ENCODE results near the gene TMEM44. TPM values are rescaled to one million over a fixed set of nuclear protein-coding genes. Genes with fewer than 3 reads are reported as not detected.

Gene TMEM44
- total RNA-seq, 2 donors from 2014 or later = 40.1 to 43.2 TPM

GRCh38 chr3:194623449-194624290, 9.5 kb downstream of the TMEM44 start:
- H3K9ac ChIP-seq (ENCODE audit: low read depth in 2 of 2, low read length in 2 of 2) = no peak overlapping the region
- intact Hi-C loops (cut with DNase I) = no loop called here
- no peaks in the 10 kb centered on the region for H3K4me1 ChIP-seq
- H3K4me3 ChIP-seq = no peak overlapping the region
- H3K27ac ChIP-seq = no peak overlapping the region
- H3K27me3 ChIP-seq = no peaks in the 10 kb centered on the region
- peaks cover 4% of the 10 kb centered on the region for H3K36me3 ChIP-seq
- TF ChIP-seq CTCF (IDR thresholded peaks at IDR 0.05) = no peak
- H3K9me3 ChIP-seq = no peaks in the 10 kb centered on the region
- no peak for DNase-seq

- Histone ChIP-seq H3K4me1 (no peaks in the 10 kb centered on the region), H3K27me3 (no peaks in the 10 kb centered on the region), H3K9ac (ENCODE audit: low read depth in 2 of 2, low read length in 2 of 2) (no peak overlapping the region), H3K4me3 (no peak overlapping the region), H3K9me3 (no peaks in the 10 kb centered on the region), H3K27ac (no peak overlapping the region), H3K36me3 (no peaks in the 10 kb centered on the region)
- no peak for DNase-seq
- no peak for TF ChIP-seq CTCF (IDR thresholded peaks at IDR 0.05)
- intact Hi-C loops (cut with DNase I) = no loop called here
Measured at GRCh38 chr3:194622621-194623340, 10.4 kb downstream of the TMEM44 start.

- peak overlapping the region in 1 of 2 donors; percentile 26 for H3K9ac ChIP-seq (ENCODE audit: low read depth in 2 of 2, low read length in 2 of 2)
- no peak for TF ChIP-seq CTCF (IDR thresholded peaks at IDR 0.05)
- no peaks in the 10 kb centered on the region for H3K27me3 ChIP-seq
- intact Hi-C loops (cut with DNase I) = no loop called here
- no peaks in the 10 kb centered on the region for H3K4me1 ChIP-seq
- no peak overlapping the region for H3K4me3 ChIP-seq
- no peak for DNase-seq
- no peak overlapping the region for H3K27ac ChIP-seq
- no peaks in the 10 kb centered on the region for H3K9me3 ChIP-seq
- no peaks in the 10 kb centered on the region for H3K36me3 ChIP-seq
Measured at GRCh38 chr3:194621947-194622346, 11.3 kb downstream of the TMEM44 start.

GRCh38 chr3:194620196-194620595, 13.0 kb downstream of the TMEM44 start:
- intact Hi-C loops (cut with DNase I) = no loop called here

GRCh38 chr3:194619741-194620140, 13.5 kb downstream of the TMEM44 start:
- intact Hi-C loops (cut with DNase I) = no loop called here
- Histone ChIP-seq H3K27ac (no peak overlapping the region), H3K4me1 (no peaks in the 10 kb centered on the region), H3K36me3 (no peaks in the 10 kb centered on the region), H3K9ac (ENCODE audit: low read depth in 2 of 2, low read length in 2 of 2) (no peak overlapping the region), H3K4me3 (no peak overlapping the region), H3K27me3 (no peaks in the 10 kb centered on the region), H3K9me3 (no peaks in the 10 kb centered on the region)
- no peak for TF ChIP-seq CTCF (IDR thresholded peaks at IDR 0.05)
- no peak for DNase-seq

More at GRCh38 chr3:194620196-194620595, 13.0 kb downstream of the TMEM44 start:
- DNase-seq = no peak
- Histone ChIP-seq H3K4me3 (no peak overlapping the region), H3K27ac (no peak overlapping the region), H3K36me3 (no peaks in the 10 kb centered on the region), H3K4me1 (no peaks in the 10 kb centered on the region), H3K9me3 (no peaks in the 10 kb centered on the region), H3K9ac (ENCODE audit: low read depth in 2 of 2, low read length in 2 of 2) (no peak overlapping the region), H3K27me3 (no peaks in the 10 kb centered on the region)
- no peak for TF ChIP-seq CTCF (IDR thresholded peaks at IDR 0.05)
